Measurements from ENCODE around the gene TRAF3IP1. TPM values are rescaled to one million over a fixed set of nuclear protein-coding genes. Genes with fewer than 3 reads are reported as not detected.

The TRAF3IP1 gene
- polyA plus RNA-seq, 1 donor from 2014 or later: 12.5 TPM

GRCh38 chr2:238280083-238280825, 40.1 kb upstream of the TRAF3IP1 start:
- Histone ChIP-seq H3K4me2 (ENCODE audit: low read length) (no peak overlapping the region), H3K27me3 (ENCODE audit: insufficient read depth, low read depth, low read length) (no peaks in the 10 kb centered on the region), H3K9ac (ENCODE audit: low read length) (no peak overlapping the region), H3K79me2 (replicated peaks; ENCODE audit: insufficient read depth, low read length) (peaks cover 5% of the 10 kb centered on the region), H3K27ac (ENCODE audit: low read length) (no peak overlapping the region), H3K4me3 (ENCODE audit: low read length) (no peak overlapping the region), H3K9me2 (ENCODE audit: insufficient read depth, low read length) (no peaks in the 10 kb centered on the region), H3K9me3 (ENCODE audit: low read length) (no peaks in the 10 kb centered on the region), H4K20me1 (ENCODE audit: insufficient read depth) (no peaks in the 10 kb centered on the region), H2AFZ (ENCODE audit: low read depth, low read length) (no peak overlapping the region), H3K36me3 (ENCODE audit: insufficient read depth, low read length) (no peaks in the 10 kb centered on the region), H3F3A (ENCODE audit: insufficient read depth, low read length, poor library complexity, severe bottlenecking) (no peaks in the 10 kb centered on the region)
- TF ChIP-seq MXI1 (conservative IDR thresholded peaks at IDR 0.05; ENCODE audit: poor library complexity, severe bottlenecking) (no peak), SMC3 (conservative IDR thresholded peaks at IDR 0.05; ENCODE audit: poor library complexity) (no peak)

GRCh38 chr2:238281826-238282480, 38.4 kb upstream of the TRAF3IP1 start:
- H2AFZ ChIP-seq (ENCODE audit: low read depth, low read length): no peak overlapping the region
- H3K9me2 ChIP-seq (ENCODE audit: insufficient read depth, low read length): no peaks in the 10 kb centered on the region
- H3K4me3 ChIP-seq (ENCODE audit: low read length): no peak overlapping the region
- no peak for TF ChIP-seq REST (IDR thresholded peaks at IDR 0.05; ENCODE audit: borderline replicate concordance)
- TF ChIP-seq CTCF (IDR thresholded peaks at IDR 0.05; ENCODE audit: poor library complexity, severe bottlenecking): no peak
- TF ChIP-seq RAD21 (conservative IDR thresholded peaks at IDR 0.05): no peak
- TF ChIP-seq POLR2AphosphoS5 (IDR thresholded peaks at IDR 0.05): no peak
- TF ChIP-seq SMC3 (conservative IDR thresholded peaks at IDR 0.05; ENCODE audit: poor library complexity): no peak
- no peak for TF ChIP-seq EP300 (conservative IDR thresholded peaks at IDR 0.05; ENCODE audit: poor library complexity, severe bottlenecking)
- no peak for TF ChIP-seq EZH2 (IDR thresholded peaks at IDR 0.05; ENCODE audit: borderline replicate concordance, insufficient read depth, low read length, poor library complexity, severe bottlenecking)
- TF ChIP-seq TAF1 (IDR thresholded peaks at IDR 0.05; ENCODE audit: low read depth): no peak
- no peak for TF ChIP-seq MXI1 (conservative IDR thresholded peaks at IDR 0.05; ENCODE audit: poor library complexity, severe bottlenecking)
- no peaks in the 10 kb centered on the region for H3K27me3 ChIP-seq (ENCODE audit: insufficient read depth, low read depth, low read length)
- H3K9me3 ChIP-seq (ENCODE audit: low read length): no peaks in the 10 kb centered on the region
- no peak overlapping the region for H3K27ac ChIP-seq (ENCODE audit: low read length)
- no peak overlapping the region for H3K4me2 ChIP-seq (ENCODE audit: low read length)
- H3F3A ChIP-seq (ENCODE audit: insufficient read depth, low read length, poor library complexity, severe bottlenecking): no peaks in the 10 kb centered on the region
- no peak overlapping the region for H3K9ac ChIP-seq (ENCODE audit: low read length)
- no peaks in the 10 kb centered on the region for H3K36me3 ChIP-seq (ENCODE audit: insufficient read depth, low read length)
- H3K79me2 ChIP-seq (replicated peaks; ENCODE audit: insufficient read depth, low read length): peaks cover 5% of the 10 kb centered on the region
- no peaks in the 10 kb centered on the region for H4K20me1 ChIP-seq (ENCODE audit: insufficient read depth)

All from neural cell (in vitro differentiated cells).